ENCODE results near the gene C2orf49.

C2orf49 gene

DNA sequence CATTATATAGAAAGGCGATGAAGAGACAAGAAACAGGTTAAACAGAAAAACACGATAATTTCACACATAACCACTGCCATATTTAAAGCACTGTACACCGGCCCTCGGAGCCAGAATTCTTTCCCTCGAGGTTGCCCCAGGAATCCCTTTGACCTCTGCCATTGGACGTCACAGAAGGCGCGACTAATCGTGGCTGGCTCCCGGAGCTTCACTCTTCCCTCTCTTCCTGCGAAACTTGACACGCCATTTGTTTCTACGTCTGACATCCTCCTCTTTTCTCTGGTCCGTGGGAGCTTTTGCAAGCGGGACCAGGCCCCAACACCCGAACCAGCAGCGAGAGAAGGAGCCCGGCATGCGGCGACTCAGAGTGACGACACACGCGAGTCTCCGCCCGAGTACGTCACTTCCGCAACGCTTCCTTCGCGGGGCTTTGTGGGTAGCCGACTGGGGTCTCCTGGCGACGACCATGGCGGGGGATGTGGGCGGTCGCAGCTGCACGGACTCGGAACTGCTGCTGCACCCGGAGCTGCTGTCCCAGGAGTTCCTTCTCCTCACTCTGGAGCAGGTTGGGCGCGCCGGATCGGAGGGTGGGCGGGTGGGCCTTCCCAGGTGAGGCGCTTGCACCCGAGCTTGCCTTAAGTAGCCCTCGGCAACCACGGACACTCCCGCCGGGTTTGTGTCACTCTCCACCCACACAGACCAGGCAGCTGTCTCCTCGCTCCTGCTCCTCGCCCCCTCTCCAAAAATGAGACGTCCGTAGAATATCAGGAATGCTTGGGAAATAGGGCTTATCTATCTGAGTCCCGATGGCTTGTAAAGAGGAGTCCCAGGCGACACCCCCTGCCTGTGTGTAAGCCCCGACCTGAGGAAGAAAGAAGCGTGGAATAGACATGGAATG is at the start of gene C2orf49:
C2orf49 (plus strand) TSS at position 419 of the 898 bp plus-strand sequence; CDS start at position 467, 48 bp downstream.
- peak; percentile 80 to 83 for DNase-seq (ENCODE audit: low read depth in 2 of 2)

DNA sequence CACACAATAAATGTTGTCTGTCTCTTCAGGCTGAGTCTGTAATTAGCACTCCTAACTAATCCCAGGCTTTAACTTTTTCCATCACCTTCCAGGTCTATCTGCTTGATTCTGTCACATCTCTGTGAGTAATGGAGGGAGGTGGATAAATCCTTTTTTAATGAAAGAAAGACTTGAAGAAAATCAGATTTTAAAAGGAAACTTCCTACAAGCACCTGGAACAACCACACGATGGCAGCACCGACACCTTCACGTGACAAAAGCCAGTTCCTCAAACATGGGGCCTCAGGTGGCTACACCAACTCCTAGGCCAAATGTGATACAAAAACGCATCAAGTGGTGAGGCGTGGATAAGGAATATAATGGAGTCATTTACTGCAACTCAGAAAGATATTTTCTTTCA is 49.6 kb upstream of the C2orf49 start:
- DNase-seq (ENCODE audit: low read depth in 2 of 2): no peak

DNA sequence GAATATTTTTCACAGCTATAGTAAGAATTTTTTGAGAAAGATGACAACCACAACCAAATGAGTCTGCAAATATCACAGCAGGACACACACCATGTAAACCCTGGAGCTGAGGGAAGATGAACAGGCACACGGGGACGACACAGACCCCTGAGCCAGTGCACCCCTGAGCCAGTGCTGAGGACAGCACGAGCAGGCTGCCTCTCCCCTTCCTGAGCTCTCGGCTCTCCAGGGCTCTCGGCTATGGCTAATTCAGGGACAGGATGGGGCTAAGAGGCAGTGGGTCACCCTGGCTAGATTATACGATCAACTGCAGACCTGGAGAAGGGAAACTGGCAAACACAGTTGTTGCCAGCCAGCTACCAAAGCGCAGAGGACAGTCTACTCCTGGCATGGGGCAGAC is 49.2 kb upstream of the C2orf49 start:
- DNase-seq (ENCODE audit: low read depth in 2 of 2): no peak

- DNase-seq (ENCODE audit: low read depth in 2 of 2): no peak
Measured at GRCh38 chr2:105290981-105291660, 46.2 kb upstream of the C2orf49 start.

GRCh38 chr2:105291981-105292380 is 45.4 kb upstream of the C2orf49 start:
- no peak for DNase-seq (ENCODE audit: low read depth in 2 of 2)

DNA sequence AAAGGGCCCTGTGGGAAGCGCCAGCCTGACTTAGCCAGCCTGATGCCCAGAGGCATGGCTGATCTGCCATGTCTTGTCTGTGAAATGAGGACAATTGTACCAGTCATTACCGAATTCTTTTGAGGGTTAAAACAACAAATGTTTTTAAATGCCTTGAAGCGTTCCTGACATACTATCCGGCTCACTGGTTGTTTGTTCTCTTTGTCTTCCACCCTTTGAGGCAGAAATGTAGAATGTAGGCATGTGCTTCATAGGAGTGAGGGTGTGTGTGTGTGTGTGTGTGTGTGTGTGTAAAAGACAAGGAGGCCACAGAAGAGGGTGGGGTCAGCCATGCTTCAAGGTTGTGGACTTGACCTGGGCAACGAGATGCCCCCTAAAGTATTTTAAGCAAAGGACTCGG is 43.3 kb upstream of the C2orf49 start:
- no peak for DNase-seq (ENCODE audit: low read depth in 2 of 2)

DNA sequence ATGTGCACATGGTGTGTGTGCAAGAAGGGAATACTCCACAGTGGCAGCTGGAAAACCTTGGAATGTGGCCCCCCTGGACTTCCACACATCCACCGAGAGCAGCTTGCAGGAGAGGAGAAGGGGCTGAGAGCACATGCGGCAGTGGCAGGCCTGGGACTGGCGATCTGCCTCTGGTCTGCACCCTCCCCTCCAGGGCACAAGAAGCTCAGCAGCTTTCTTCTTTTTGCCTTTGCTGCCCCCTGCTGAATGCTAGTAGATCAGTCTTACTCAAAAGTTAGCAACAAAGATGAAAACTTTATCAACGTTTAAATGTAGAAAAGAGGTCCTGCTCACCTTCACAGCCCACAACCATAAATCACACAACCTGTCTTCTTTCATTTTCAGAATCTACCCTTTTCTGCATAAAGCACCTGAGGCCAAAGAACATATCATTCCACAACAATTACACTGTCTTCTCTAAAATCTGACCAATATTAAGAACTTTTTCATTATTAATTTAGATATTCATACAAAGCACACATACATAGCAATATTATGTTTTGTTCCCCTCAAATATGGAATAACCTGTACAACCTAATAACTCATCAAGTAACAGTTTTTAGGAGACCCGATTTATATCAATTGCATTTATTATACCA is 42.4 kb upstream of the C2orf49 start:
- DNase-seq (ENCODE audit: low read depth in 2 of 2): no peak

DNA sequence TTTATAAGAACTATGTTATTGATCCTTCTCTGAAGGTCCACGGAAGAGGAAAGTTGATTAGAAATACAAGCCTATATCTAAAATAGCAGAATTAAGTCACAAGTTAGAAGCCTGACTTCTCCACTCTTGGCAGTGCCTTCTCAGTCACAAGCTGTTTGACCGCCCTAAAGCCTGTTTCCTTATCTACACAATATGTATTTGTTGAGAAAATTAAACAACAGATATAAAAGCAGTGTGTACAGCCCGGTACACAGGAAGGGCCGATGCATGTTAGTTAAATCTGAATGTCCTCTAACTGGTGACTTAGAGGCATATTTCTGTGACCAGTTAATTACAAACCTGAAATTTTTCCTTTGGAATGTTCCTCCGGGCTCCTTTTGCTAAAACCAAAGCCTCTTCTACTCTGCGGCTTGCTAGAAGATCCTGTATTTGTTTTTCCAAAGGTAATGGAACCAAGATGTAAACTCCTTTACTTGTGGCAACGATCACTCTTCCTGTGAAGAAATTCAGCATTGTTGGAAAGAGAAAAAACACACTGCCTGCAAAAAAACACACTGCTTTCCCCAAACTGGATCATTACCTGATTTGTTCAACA is 41.2 kb upstream of the C2orf49 start:
- no peak for DNase-seq (ENCODE audit: low read depth in 2 of 2)

- no peak for DNase-seq (ENCODE audit: low read depth in 2 of 2)
Measured at GRCh38 chr2:105297216-105297615, 40.1 kb upstream of the C2orf49 start.

GRCh38 chr2:105298017-105298416 is 39.3 kb upstream of the C2orf49 start:
- DNase-seq (ENCODE audit: low read depth in 2 of 2): no peak

DNA sequence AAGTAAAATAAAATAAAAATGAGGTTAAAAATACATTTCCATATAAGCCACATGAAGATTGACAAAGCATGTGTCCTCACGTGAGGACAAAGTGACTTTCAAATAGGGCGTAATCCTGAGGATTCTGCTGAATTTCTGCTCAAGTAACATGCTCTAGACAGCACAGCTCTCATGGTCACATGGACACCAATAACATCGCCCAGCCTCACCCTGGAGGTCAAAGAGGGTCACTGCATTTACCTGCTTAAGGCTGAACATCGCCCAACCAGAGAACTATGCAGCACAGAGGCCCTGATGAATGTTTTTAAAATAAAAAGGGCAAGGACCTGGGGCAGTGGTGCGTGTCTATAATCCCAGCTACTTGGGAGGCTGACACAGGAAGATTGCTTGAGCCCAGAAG is 38.0 kb upstream of the C2orf49 start:
- no peak for DNase-seq (ENCODE audit: low read depth in 2 of 2)

- no peak for DNase-seq (ENCODE audit: low read depth in 2 of 2)
Measured at GRCh38 chr2:105301646-105302045, 35.7 kb upstream of the C2orf49 start.

GRCh38 chr2:105307146-105307545 is 30.2 kb upstream of the C2orf49 start:
- no peak for DNase-seq (ENCODE audit: low read depth in 2 of 2)

DNA sequence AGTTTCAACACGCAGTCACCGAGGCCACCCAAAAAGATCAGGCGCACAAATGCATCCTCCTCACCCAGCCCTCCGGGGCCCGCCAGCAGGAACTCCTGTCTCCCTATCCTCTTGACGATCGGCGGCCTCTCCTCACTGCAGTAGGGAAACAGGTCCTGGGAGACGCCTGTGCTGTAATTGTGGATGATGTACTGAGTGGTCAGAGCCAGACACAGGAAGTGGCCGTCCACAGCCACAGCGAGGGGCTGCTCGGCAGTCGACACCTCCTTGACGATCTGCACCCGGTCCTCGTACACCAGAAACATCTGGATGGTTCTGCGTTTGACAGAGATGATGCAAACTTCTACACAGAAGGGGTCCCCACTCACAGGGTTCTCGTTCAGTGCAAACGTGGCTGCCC is 29.8 kb upstream of the C2orf49 start:
- DNase-seq (ENCODE audit: low read depth in 2 of 2): no peak

DNA sequence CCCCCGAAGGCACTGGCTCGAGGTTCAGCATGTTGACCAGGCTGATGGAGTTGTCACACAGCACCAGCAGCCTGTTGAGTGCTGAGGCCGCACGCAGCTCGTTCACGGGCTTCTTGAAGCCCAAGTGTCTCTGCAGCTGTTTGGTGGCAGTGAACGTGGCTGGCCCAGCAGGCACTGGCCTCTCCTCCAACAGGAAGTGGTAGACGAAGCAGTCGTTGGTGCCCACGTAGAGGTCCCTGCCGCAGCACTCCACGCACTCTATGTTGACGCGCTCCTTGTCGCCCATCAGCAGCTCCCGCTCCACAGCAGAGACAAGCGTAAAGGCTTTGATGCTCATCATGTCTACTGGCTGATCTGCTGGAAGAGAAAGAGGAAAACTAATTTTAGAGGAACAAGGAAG is 29.4 kb upstream of the C2orf49 start:
- no peak for DNase-seq (ENCODE audit: low read depth in 2 of 2)

DNA sequence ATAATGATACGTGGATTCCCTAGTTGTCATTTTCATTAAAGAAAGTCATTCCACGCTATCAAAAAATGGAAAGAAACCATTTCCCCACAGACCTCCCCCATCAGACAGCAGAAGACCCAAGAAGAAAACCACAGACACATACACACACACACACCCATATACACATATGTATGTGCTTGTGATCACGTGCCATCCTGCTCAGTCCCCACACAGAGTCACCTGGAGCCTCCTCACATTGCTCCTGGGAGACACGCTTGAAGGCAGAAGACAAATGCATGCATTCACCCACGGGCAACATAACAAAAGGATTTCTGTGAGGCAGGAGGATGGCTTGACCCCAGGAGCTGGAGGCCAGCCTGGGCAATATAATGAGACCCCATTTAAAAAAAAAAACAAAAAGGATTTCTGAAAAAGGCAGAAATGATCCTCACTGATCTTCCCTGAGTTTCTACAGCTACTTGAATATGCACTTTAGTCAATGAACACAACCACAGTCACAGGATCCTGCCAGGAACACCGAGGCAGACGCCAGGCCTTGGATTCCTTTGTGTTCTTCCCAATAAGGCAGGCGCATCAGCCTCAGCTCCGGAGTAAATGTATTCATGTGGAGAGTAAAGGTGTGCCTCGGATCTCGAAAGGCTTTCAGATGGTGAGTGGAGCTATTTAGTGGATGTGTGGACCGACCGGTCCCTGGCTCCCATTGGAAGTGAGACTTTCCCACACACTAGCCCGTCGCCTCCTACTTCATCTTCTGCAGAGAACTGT is 28.8 kb upstream of the C2orf49 start:
- DNase-seq (ENCODE audit: low read depth in 2 of 2): no peak

- DNase-seq (ENCODE audit: low read depth in 2 of 2): no peak
Measured at GRCh38 chr2:105309147-105309545, 28.2 kb upstream of the C2orf49 start.

GRCh38 chr2:105313877-105314276 is 23.5 kb upstream of the C2orf49 start:
- DNase-seq (ENCODE audit: low read depth in 2 of 2): no peak

DNA sequence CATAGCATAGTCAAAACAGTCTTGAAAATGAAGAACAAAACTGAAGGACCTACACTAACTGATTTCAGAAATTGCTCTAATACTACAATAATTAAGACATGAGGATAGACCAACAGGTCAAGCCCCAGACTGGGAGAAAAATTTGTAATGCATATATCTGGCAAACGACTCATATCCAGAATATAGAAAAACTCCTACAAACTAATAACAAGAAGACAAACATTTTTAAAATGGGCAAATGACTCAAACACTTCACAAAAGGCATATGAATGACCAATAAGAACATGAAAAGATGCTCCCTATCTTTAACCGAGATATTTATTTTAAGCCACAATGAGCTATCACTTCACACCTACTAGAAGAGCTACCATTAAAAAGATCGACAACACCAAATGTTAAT is 22.0 kb upstream of the C2orf49 start:
- DNase-seq (ENCODE audit: low read depth in 2 of 2): no peak

GRCh38 chr2:105317937-105318336 is 19.4 kb upstream of the C2orf49 start:
- DNase-seq (ENCODE audit: low read depth in 2 of 2): no peak

GRCh38 chr2:105320651-105321215 is 16.6 kb upstream of the C2orf49 start:
- no peak for DNase-seq (ENCODE audit: low read depth in 2 of 2)
